HepG2 (cell line): ENCODE data around the gene RAPGEF5. TPM values are rescaled to one million over a fixed set of nuclear protein-coding genes. Genes with fewer than 3 reads are reported as not detected.

Experiments used
- ATAC-seq: fragments of 200-7000 bp; cut with Tn5 transposase; 3 replicates; pipeline ENCODE4 v1.9.1; 2020; ENCODE audit warnings: mild to moderate bottlenecking, moderate library complexity
- BruUV-seq: library from RNA; stranded (reverse); fragments of 400-500 nt; replicated peaks from 2 replicates; lab custom pipeline; 2021; lab: Mats Ljungman, UMichigan
- CTCF ChIA-PET: fragments of 300-600 bp; formaldehyde crosslinking; extraction: SDS; loops from one replicate; lab custom pipeline; 2021; ENCODE audit warnings: low total read pairs, inconsistent platforms, low intra/inter-chr PET ratio; lab: Yijun Ruan, JAX
- POLR2A ChIA-PET: fragments of 350-600 bp; sonication (Branson Sonifier 250); formaldehyde crosslinking; loops from one replicate; lab custom pipeline; 2020; ENCODE audit warnings: antibody characterized with exemption, inconsistent platforms; lab: Yijun Ruan, JAX
- DNase-seq: peaks from one replicate; pipeline ENCODE4 v3.0.0-alpha.2; 2015; ENCODE audit warnings: low spot score
- FAIRE-seq: peaks from 3 replicates; lab custom pipeline; 2011; peaks lifted over from hg19 to GRCh38; lab: Jason Lieb, UNC
- H2AFZ ChIP-seq: one replicate; pipeline ENCODE4 v1.6.1; 2011; ENCODE audit warnings: low read length, inconsistent platforms
- H3K27ac ChIP-seq: fragments of 300-600 bp; 3 replicates; pipeline ENCODE4 v1.8.0; 2011; ENCODE audit warnings: mixed run types, mild to moderate bottlenecking, mixed read lengths, low read length, inconsistent platforms; ENCODE audit not compliant: insufficient read depth; ENCODE audit errors: extremely low read length
- H3K27me3 ChIP-seq, 2 experiments: fragments of 200-600 bp in 1 of 2; 2 replicates in 1 of 2; 3 replicates in 1 of 2; pipeline versions ENCODE4 v1.6.0 to v1.8.0; 2011; ENCODE audit warnings: low read length in 2 of 2, mild to moderate bottlenecking in 2 of 2, moderate library complexity in 2 of 2, inconsistent platforms in 1 of 2; ENCODE audit not compliant: insufficient read depth in 2 of 2, control insufficient read depth in 1 of 2
- H3K36me3 ChIP-seq, 2 experiments: fragments of 200-600 bp in 1 of 2; replicated peaks in 1 of 2; 2 replicates in 1 of 2; 3 replicates in 1 of 2; pipeline versions ENCODE4 v1.5.1 to v1.8.0; 2011; ENCODE audit warnings: low read length in 2 of 2, inconsistent platforms in 1 of 2; ENCODE audit not compliant: insufficient read depth in 2 of 2, control insufficient read depth in 1 of 2
- H3K4me1 ChIP-seq: 2 replicates; pipeline ENCODE4 v1.5.1; 2012; ENCODE audit warnings: low read length, inconsistent platforms; ENCODE audit not compliant: insufficient read depth
- H3K4me2 ChIP-seq: 2 replicates; pipeline ENCODE4 v1.6.0; 2011; ENCODE audit warnings: low read depth, low read length, inconsistent platforms
- H3K4me3 ChIP-seq, 3 experiments: fragments of 200-600 bp in 1 of 3; sonication (generic), shearing (Covaris generic) in 1 of 3; replicated peaks in 1 of 3; 2 replicates each; pipeline ENCODE4 v1.5.1; 2011 to 2016; ENCODE audit warnings: low read length in 3 of 3, inconsistent platforms in 2 of 3, low read depth in 2 of 3, mild to moderate bottlenecking in 2 of 3, control low read depth in 1 of 3, mixed read lengths in 1 of 3; ENCODE audit not compliant: insufficient read depth in 1 of 3
- H3K79me2 ChIP-seq: one replicate; pipeline ENCODE4 v1.6.1; 2011; ENCODE audit warnings: low read length, inconsistent platforms; ENCODE audit not compliant: insufficient read depth
- H3K9ac ChIP-seq: 2 replicates; pipeline ENCODE4 v1.6.0; 2011; ENCODE audit warnings: mild to moderate bottlenecking, low read depth, low read length, inconsistent platforms; ENCODE audit not compliant: insufficient read depth
- H3K9me3 ChIP-seq: 2 replicates; pipeline ENCODE4 v1.5.1; 2012; ENCODE audit warnings: mild to moderate bottlenecking, low read length
- H4K20me1 ChIP-seq: 2 replicates; pipeline ENCODE4 v1.6.0; 2011; ENCODE audit warnings: inconsistent platforms, mild to moderate bottlenecking, low read length, moderate library complexity; ENCODE audit not compliant: insufficient read depth
- HDAC2 ChIP-seq: sonication (generic); formaldehyde crosslinking; IDR thresholded peaks from 2 replicates; pipeline ENCODE4 v1.4.0; 2020; ENCODE audit warnings: missing genetic modification reagents
- HIVEP1 ChIP-seq: sonication (generic); formaldehyde crosslinking; IDR thresholded peaks from 2 replicates; pipeline ENCODE4 v1.4.0; 2020; ENCODE audit warnings: mild to moderate bottlenecking, missing genetic modification reagents
- KLF16 ChIP-seq, 2 experiments: sonication (generic) in 1 of 2; formaldehyde crosslinking in 1 of 2; IDR thresholded peaks; 2 replicates each; pipeline versions ENCODE4 v1.6.1 to v1.8.0; 2016 to 2023; ENCODE audit warnings: missing genetic modification reagents in 2 of 2, missing compliant biosample characterization in 1 of 2
- MTF2 ChIP-seq: sonication (generic); formaldehyde crosslinking; IDR thresholded peaks from 2 replicates; pipeline ENCODE4 v1.5.0; 2020; ENCODE audit warnings: missing genetic modification reagents, borderline replicate concordance
- NR2F6 ChIP-seq, 2 experiments: IDR thresholded peaks; 2 replicates each; pipeline ENCODE4 v1.6.1; 2016; ENCODE audit warnings: antibody characterized with exemption in 1 of 2, mild to moderate bottlenecking in 1 of 2
- ONECUT2 ChIP-seq: sonication (generic); formaldehyde crosslinking; IDR thresholded peaks from 2 replicates; pipeline ENCODE4 v1.4.0; 2020; ENCODE audit warnings: missing genetic modification reagents
- RAD51 ChIP-seq: fragments of 450-650 bp; IDR thresholded peaks from 2 replicates; pipeline ENCODE4 v1.6.1; 2016; ENCODE audit warnings: borderline replicate concordance
- TBL1XR1 ChIP-seq: fragments of 150-350 bp; IDR thresholded peaks from 2 replicates; pipeline ENCODE4 v1.6.1; 2014; ENCODE audit warnings: borderline replicate concordance, low read length; ENCODE audit not compliant: partially characterized antibody
- ZBTB33 ChIP-seq: sonication (generic); formaldehyde crosslinking; IDR thresholded peaks from 2 replicates; pipeline ENCODE4 v1.4.0; 2020; ENCODE audit warnings: missing genetic modification reagents
- ZNF138 ChIP-seq: sonication (generic); formaldehyde crosslinking; IDR thresholded peaks from 2 replicates; pipeline ENCODE4 v1.5.0; 2020; ENCODE audit warnings: mild to moderate bottlenecking, low read depth, missing genetic modification reagents
- ZNF44 ChIP-seq: sonication (generic); formaldehyde crosslinking; IDR thresholded peaks from 2 replicates; pipeline ENCODE4 v1.5.1; 2020; ENCODE audit warnings: mild to moderate bottlenecking, missing genetic modification reagents
- ZNF570 ChIP-seq: sonication (generic); formaldehyde crosslinking; IDR thresholded peaks from 2 replicates; pipeline ENCODE4 v1.4.0; 2020; ENCODE audit warnings: mild to moderate bottlenecking, missing genetic modification reagents, borderline replicate concordance
- WGBS: methylation state at CpG from one replicate; pipeline ENCODE4 v1.1.6; 2017; ENCODE audit warnings: low lambda C conversion rate; 5-methylcytosine and 5-hydroxymethylcytosine counted together
- in situ Hi-C: cut with HindIII; loops from 2 replicates; pipeline ENCODE4 v1.10.0; 2017; ENCODE audit warnings: low pct_unique_long_range_greater_than_20kb; ENCODE audit not compliant: extremely low pct_ligation_motif_present
- intact Hi-C: fragments of 100-400 bp; cut with micrococcal nuclease; formaldehyde crosslinking; loops from one replicate; pipeline ENCODE4 v1.10.0; 2022; ENCODE audit not compliant: unreplicated experiment
- polyA plus RNA-seq, 8 experiments: library from polyadenylated mRNA; depleted of rRNA in 3 of 8; stranded (reverse) in 7 of 8; unstranded in 1 of 8; fragments of >200 nt; fragmentation: Illumina TruSeq in 4 of 8; extraction: Trizol in 4 of 8; gene quantifications; 2 replicates each; pipeline versions ENCODE4 v1.2.1 to v1.2.3, GENCODE V29; 2011 to 2016; ENCODE audit warnings: low read depth in 4 of 8, missing spikeins in 1 of 8, mixed read lengths in 1 of 8; ENCODE audit not compliant: insufficient read depth in 1 of 8
- total RNA-seq, 5 experiments: library from RNA; depleted of rRNA; stranded (reverse); fragments of >200 nt; fragmentation: Illumina TruSeq; extraction: Trizol; gene quantifications; 2 replicates each; pipeline ENCODE4 v1.2.3, GENCODE V29; 2016; ENCODE audit warnings: low read depth in 1 of 5
- TF ChIP-seq, protein P1 (sequence below): sonication (generic); formaldehyde crosslinking; IDR thresholded peaks from 2 replicates; pipeline ENCODE4 v1.5.1; 2020; ENCODE audit warnings: mild to moderate bottlenecking, missing genetic modification reagents, borderline replicate concordance
- TF ChIP-seq, protein P2 (sequence below): IDR thresholded peaks from 2 replicates; pipeline ENCODE4 v1.6.1; 2016

The RAPGEF5 gene
- total and polyA plus RNA-seq, 2 of the 13 experiments (the other 11 are each of a cell fraction or from before 2014, with no cell fraction given), result 17.1 to 23.4 TPM

- TF ChIP-seq ZNF570 (CRISPR knock-in tag) (no peak), ZBTB33 (CRISPR knock-in tag) (no peak), ONECUT2 (CRISPR knock-in tag) (no peak)
- TF ChIP-seq, all 625 proteins: peak for 0
Measured at GRCh38 chr7:22281481-22281880, 75.5 kb downstream of the RAPGEF5 start (continued).

GRCh38 chr7:22280031-22280430, 76.9 kb downstream of the RAPGEF5 start:
- no peak for FAIRE-seq
- Histone ChIP-seq H3K79me2 (peaks cover 3% of the 10 kb centered on the region), H4K20me1 (peaks cover 17% of the 10 kb centered on the region), H3K4me3 (no peak overlapping the region), H3K4me2 (no peak overlapping the region), H3K9ac (no peak overlapping the region), H3K9me3 (no peaks in the 10 kb centered on the region), H3K27ac (no peak overlapping the region), H3K36me3 (peaks cover 4 to 21% of the 10 kb centered on the region in 2 experiments; a peak in 4 of 5 replicates), H3K27me3 (no peaks in the 10 kb centered on the region), H3K4me1 (no peaks in the 10 kb centered on the region), H2AFZ (no peak overlapping the region)
- intact Hi-C loops (no loop called here), in situ Hi-C loops (no loop called here)
- no peak for TF ChIP-seq KLF16 (CRISPR knock-in tag; IDR thresholded peaks at IDR 0.05)
- no TSS peak for BruUV-seq
- 96% methylated on average over 3 of the region's 3 CpGs for WGBS
- ChIA-PET CTCF (no interaction called here), POLR2A (no interaction called here)
- ATAC-seq, result no peak
- DNase-seq, result no peak

DNA sequence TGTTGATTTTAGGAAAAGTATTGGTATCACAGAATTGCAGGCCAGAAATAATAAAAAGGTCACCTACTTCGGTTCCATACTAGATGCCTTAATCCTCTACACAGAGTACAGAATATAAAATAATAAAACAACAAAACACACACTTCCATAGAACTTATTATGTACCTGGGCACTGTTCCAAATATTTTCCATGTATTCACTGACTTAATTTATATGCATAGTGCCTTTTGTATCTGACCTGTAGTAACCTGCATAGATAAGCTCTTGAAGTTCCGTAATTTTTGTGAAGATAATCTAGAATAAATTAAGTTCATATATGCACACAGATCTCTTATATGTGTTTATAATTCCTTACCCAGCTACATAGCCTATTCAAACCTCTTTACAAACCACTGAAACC, 78.3 kb downstream of the RAPGEF5 start:
- WGBS, result 98% methylated on average over 2 of the region's 2 CpGs
- Histone ChIP-seq H3K4me3 (no peak overlapping the region), H3K27ac (no peak overlapping the region), H3K4me2 (no peak overlapping the region), H3K36me3 (peaks cover 5 to 20% of the 10 kb centered on the region in 2 experiments; a peak in 4 of 5 replicates), H2AFZ (no peak overlapping the region), H3K4me1 (no peaks in the 10 kb centered on the region), H3K9me3 (no peaks in the 10 kb centered on the region), H3K9ac (no peak overlapping the region), H3K79me2 (peaks cover 3% of the 10 kb centered on the region), H4K20me1 (peaks cover 17% of the 10 kb centered on the region), H3K27me3 (no peaks in the 10 kb centered on the region)
- ATAC-seq (no peak), FAIRE-seq (no peak), DNase-seq (no peak)
- CTCF ChIA-PET, result no interaction called here
- in situ Hi-C loops (no loop called here), intact Hi-C loops (no loop called here)
- BruUV-seq, result no TSS peak
- POLR2A ChIA-PET, result no interaction called here
- TF ChIP-seq ZNF138, result no peak
- no peak for TF ChIP-seq ZNF44 (CRISPR knock-in tag)
- TF ChIP-seq, protein P1, sequence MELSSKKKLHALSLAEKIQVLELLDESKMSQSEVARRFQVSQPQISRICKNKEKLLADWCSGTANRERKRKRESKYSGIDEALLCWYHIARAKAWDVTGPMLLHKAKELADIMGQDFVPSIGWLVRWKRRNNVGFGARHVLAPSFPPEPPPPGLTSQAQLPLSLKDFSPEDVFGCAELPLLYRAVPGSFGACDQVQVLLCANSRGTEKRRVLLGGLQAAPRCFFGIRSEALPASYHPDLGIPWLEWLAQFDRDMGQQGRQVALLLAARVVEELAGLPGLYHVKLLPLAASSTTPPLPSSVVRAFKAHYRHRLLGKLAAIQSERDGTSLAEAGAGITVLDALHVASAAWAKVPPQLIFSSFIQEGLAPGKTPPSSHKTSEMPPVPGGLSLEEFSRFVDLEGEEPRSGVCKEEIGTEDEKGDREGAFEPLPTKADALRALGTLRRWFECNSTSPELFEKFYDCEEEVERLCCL (CRISPR knock-in tag), result no peak
- TF ChIP-seq HIVEP1 (CRISPR knock-in tag), result no peak
- TF ChIP-seq MTF2 (CRISPR knock-in tag), result no peak
- TF ChIP-seq NR2F6 (IDR thresholded peaks at IDR 0.05), result no peak
- no peak for TF ChIP-seq NR2F6 (CRISPR knock-in tag; IDR thresholded peaks at IDR 0.05)
- TF ChIP-seq, protein P2, sequence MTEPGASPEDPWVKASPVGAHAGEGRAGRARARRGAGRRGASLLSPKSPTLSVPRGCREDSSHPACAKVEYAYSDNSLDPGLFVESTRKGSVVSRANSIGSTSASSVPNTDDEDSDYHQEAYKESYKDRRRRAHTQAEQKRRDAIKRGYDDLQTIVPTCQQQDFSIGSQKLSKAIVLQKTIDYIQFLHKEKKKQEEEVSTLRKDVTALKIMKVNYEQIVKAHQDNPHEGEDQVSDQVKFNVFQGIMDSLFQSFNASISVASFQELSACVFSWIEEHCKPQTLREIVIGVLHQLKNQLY (CRISPR knock-in tag), result no peak
- TF ChIP-seq RAD51, result no peak
- no peak for TF ChIP-seq HDAC2
- TF ChIP-seq TBL1XR1, result no peak
